T-helper 17 cell (primary cell): ENCODE data around the gene KDM4B. TPM values are rescaled to one million over a fixed set of nuclear protein-coding genes. Genes with fewer than 3 reads are reported as not detected.

Experiments used
- ATAC-seq: fragments of 150-1000 bp; cut with Tn5 transposase; 2 replicates; pipeline ENCODE4 v1.10.0; 2021; ENCODE audit warnings: mild to moderate bottlenecking, moderate library complexity
- DNase-seq, 3 donors: peaks; one replicate each; pipeline versions ENCODE4 v3.0.0 to v3.0.0-alpha.2; 2020 to 2021
- H3K9me3 ChIP-seq: one replicate; pipeline ENCODE4 v1.7.0; 2013; ENCODE audit warnings: low read length, mild to moderate bottlenecking; ENCODE audit not compliant: control insufficient read depth, poor library complexity, severe bottlenecking
- H3K27ac Mint-ChIP-seq: one replicate; pipeline ENCODE4 v1.8.0; 2022; ENCODE audit warnings: mild to moderate bottlenecking, moderate library complexity, mixed read lengths
- H3K27me3 Mint-ChIP-seq: one replicate; pipeline ENCODE4 v1.8.0; 2022; ENCODE audit warnings: mixed read lengths
- H3K36me3 Mint-ChIP-seq: one replicate; pipeline ENCODE4 v1.8.0; 2022; ENCODE audit warnings: low read depth, mixed read lengths
- H3K4me1 Mint-ChIP-seq: one replicate; pipeline ENCODE4 v1.8.0; 2022; ENCODE audit warnings: mild to moderate bottlenecking, mixed read lengths
- H3K4me3 Mint-ChIP-seq: one replicate; pipeline ENCODE4 v1.8.0; 2022; ENCODE audit warnings: mild to moderate bottlenecking, moderate library complexity, mixed read lengths
- total RNA-seq, 4 donors: library from RNA in 2 of 4; stranded (reverse) in 2 of 4; gene quantifications; one replicate each; pipeline ENCODE4 v1.2.3 and lab custom pipeline; 2022 to 2026

The KDM4B gene
- total RNA-seq, 2 donors from 2014 or later = 37.6 to 42.2 TPM

DNA sequence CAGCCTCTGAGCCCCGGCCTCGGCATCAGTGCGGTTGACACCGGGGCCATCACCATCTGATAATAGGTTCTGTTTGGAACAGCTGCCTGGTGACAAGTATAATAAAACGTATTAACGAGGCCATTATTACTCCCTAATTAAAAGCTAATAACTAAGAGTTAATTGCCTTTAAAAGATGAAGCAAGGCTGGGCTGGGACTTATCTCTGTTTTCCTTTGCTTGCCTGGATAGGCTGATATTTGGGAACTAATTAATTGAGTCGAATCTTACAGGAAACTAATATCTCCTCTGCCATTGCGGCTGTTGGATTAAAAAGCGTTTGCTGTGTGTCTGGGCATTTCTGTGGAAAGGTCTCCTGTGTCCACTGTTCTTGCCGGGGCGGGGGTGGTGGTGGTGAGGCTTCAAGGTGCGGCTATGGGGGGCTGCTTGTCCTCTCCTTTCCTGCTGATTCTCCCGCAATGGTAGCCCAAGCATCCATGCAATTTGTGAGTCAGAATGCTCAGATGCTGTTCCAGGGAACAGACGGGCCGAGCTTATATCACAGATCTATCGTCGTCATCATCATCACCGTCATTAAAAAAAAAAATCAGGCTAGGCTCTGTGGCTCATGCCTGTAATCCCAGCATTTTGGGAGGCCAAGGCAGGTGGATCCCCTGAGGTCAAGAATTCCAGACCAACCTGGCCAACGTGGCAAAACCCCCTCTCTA lies 209.0 kb downstream of the KDM4B start:
- no peak overlapping the region for H3K4me3 Mint-ChIP-seq

DNA sequence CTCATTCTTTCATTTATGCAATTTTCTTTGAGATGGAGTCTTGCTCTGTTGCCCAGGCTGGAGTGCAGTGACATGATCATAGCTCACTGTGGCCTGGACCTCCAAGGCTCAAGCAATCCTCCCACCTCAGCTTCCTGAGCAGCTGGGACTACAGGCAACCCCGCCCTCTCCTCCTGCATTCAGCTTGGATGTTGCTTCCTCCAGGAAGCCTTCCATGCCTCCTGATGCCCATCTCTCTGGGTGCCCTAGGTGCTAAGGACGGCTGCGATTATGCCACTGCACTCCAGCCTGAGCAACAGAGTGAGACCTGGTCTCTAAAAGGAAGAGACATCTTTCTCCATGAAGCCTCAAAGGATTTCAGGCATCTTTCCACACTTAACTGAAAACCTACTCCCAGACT lies 209.9 kb downstream of the KDM4B start:
- Mint-ChIP-seq H3K27ac (no peak overlapping the region), H3K4me3 (no peak overlapping the region), H3K36me3 (no peaks in the 10 kb centered on the region), H3K4me1 (no peaks in the 10 kb centered on the region), H3K27me3 (peaks cover 14% of the 10 kb centered on the region)
- H3K9me3 ChIP-seq = no peaks in the 10 kb centered on the region
- ATAC-seq (no peak), DNase-seq (no peak)

More for the DNA sequence above, 209.0 kb downstream of the KDM4B start:
- Mint-ChIP-seq H3K36me3 (no peaks in the 10 kb centered on the region), H3K27me3 (peaks cover 14% of the 10 kb centered on the region), H3K4me1 (no peaks in the 10 kb centered on the region), H3K27ac (no peak overlapping the region)
- no peak for DNase-seq
- no peak for ATAC-seq
- H3K9me3 ChIP-seq = no peaks in the 10 kb centered on the region

DNA sequence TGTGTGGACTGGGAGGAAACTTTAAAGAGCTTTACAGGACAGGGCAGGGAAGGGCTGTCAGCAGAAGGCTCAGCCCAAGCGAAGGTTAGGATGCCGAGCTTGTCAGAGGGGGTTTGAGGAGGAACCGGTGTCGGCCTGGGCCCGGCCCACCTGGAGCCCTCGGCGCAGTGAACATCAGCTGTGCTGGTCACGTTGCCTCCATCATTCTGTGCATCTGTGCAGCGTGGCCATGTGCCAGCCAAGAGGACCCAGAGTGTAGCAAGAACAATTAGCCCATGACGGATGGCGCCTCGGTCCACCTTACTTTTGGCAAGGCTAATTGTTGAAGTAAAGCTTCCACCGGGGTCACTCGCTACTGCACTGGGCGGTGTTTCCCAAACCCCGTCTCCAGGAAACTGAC lies 210.3 kb downstream of the KDM4B start:
- DNase-seq = no peak
- no peaks in the 10 kb centered on the region for H3K9me3 ChIP-seq
- peaks cover 14% of the 10 kb centered on the region for H3K27me3 Mint-ChIP-seq
- ATAC-seq = no peak
- no peaks in the 10 kb centered on the region for H3K4me1 Mint-ChIP-seq
- no peak overlapping the region for H3K27ac Mint-ChIP-seq
- H3K36me3 Mint-ChIP-seq = no peaks in the 10 kb centered on the region
- no peak overlapping the region for H3K4me3 Mint-ChIP-seq

DNA sequence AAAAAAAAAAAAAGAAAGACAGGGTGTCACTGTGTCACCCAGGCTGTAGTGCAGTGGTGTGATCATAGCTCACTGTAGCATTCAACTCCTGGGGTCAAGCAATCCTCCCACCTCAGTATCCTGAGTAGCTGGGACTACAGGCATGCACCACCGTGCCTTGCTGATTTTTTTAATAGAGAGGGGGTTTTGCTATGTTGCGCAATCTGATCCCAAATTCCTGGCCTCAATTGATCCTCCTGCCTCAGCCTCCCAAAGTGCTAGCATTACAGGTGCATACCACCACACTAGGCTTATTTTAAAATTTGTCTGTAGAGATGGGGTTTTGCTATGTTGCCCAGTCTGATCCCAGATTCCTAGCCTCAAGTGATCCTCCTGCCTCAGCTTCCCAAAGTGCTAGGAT lies 212.4 kb downstream of the KDM4B start:
- H3K9me3 ChIP-seq = no peaks in the 10 kb centered on the region
- Mint-ChIP-seq H3K4me3 (no peak overlapping the region), H3K36me3 (no peaks in the 10 kb centered on the region), H3K4me1 (no peaks in the 10 kb centered on the region), H3K27me3 (peaks cover 14% of the 10 kb centered on the region), H3K27ac (no peak overlapping the region)
- DNase-seq (no peak), ATAC-seq (no peak)

DNA sequence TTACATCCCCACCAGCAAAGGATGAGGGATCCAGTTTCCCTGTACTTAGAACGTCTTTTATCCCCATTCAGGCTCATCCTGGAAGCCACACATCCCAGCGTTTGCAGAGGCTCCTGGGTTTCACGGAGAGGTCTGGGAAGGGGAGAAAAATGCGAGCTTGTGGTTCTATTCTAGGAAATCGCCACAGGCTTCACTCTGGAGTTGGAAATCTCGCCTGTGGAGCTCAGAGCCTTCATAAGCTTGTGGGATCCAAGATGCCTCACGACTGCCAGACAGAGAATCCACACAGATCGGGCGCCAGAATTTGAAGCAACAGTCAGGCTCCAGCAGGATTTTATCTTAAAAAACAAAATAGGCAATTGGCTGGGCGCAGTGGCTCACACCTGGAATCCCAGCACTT lies 213.8 kb downstream of the KDM4B start:
- H3K36me3 Mint-ChIP-seq = no peaks in the 10 kb centered on the region
- DNase-seq (no peak), ATAC-seq (no peak)
- no peak overlapping the region for H3K27ac Mint-ChIP-seq
- no peaks in the 10 kb centered on the region for H3K9me3 ChIP-seq
- H3K4me3 Mint-ChIP-seq = no peak overlapping the region
- no peaks in the 10 kb centered on the region for H3K4me1 Mint-ChIP-seq
- H3K27me3 Mint-ChIP-seq = peaks cover 10% of the 10 kb centered on the region

DNA sequence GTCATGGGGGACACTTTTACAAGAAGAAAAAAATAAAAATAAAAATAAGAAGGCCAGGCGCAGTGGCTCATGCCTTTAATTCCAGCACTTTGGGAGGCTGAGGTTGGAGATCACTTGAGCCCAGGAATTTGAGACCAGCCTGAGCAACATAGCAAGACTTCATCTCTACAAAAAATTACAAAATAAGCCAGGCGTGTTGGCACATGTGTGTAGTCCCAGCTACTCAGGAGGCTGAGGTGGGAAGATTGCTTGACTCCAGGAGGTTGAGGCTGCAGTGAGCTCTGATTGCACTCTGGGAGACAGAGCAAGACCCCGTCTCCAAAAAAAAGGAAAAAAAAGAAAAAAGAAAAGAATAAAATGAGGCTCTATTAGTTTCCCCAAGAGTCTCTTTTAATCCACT lies 214.7 kb downstream of the KDM4B start:
- no peaks in the 10 kb centered on the region for H3K4me1 Mint-ChIP-seq
- no peaks in the 10 kb centered on the region for H3K9me3 ChIP-seq
- ATAC-seq (no peak), DNase-seq (no peak)
- H3K27ac Mint-ChIP-seq = no peak overlapping the region
- no peak overlapping the region for H3K4me3 Mint-ChIP-seq
- H3K36me3 Mint-ChIP-seq = no peaks in the 10 kb centered on the region
- H3K27me3 Mint-ChIP-seq = peaks cover 10% of the 10 kb centered on the region

DNA sequence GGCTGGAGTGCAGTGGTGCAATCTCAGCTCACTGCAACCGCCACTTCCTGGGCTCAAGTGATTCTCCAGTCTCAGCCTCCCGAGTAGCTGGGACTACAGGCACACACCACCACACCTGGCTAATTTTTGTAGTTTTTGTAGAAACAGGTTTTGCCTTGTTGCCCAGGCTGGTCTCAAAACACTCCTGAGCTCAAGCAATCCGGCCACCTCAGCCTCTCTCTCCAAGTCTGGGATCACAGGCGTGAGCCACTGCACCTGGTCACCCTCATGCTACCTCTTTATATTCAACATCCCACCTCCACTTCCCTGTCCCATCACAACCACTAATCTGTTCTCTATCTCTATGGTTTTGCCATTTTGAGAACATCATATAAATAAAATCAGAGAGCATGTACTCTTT lies 216.0 kb downstream of the KDM4B start:
- no peaks in the 10 kb centered on the region for H3K9me3 ChIP-seq
- DNase-seq (no peak), ATAC-seq (no peak)
- no peak overlapping the region for H3K4me3 Mint-ChIP-seq
- H3K36me3 Mint-ChIP-seq = no peaks in the 10 kb centered on the region
- peaks cover 10% of the 10 kb centered on the region for H3K27me3 Mint-ChIP-seq
- H3K4me1 Mint-ChIP-seq = peaks cover 2% of the 10 kb centered on the region
- H3K27ac Mint-ChIP-seq = no peak overlapping the region

DNA sequence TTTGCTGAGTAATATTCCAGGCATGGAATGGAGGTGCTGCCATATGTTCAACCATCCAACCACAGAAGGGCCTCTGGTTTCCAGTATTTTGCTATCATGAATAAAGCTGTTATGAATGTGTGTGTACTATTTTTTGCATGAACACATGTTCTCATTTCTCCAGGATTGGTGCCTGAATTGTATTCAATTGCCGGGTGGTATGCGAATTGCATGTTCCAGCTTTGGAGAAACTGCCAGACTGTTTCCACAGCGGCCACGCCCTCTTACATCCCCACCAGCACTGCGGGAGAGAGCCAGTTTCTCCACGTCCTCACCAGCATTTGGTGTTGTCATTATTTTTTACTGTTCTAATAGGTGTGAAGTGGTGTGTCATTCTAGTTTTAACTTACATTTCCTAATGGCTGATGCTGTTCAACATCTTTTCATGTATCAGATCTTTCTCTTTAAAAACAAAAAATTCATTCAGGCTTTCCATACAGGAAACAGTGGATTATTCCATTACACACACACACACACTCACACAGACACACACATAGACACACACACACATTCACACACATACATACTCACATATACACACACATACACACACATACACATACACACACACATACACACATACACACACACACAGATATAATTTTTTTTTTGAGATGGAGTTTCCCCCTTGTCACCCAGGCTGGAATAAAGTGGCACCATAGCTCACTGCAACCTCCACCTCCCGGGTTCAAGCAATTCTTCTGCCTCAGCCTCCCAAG lies 217.6 kb downstream of the KDM4B start:
- ATAC-seq (no peak), DNase-seq (no peak)
- Mint-ChIP-seq H3K36me3 (no peaks in the 10 kb centered on the region), H3K4me3 (no peak overlapping the region), H3K27me3 (peaks cover 9% of the 10 kb centered on the region), H3K27ac (no peak overlapping the region), H3K4me1 (peaks cover 4% of the 10 kb centered on the region)
- no peaks in the 10 kb centered on the region for H3K9me3 ChIP-seq

DNA sequence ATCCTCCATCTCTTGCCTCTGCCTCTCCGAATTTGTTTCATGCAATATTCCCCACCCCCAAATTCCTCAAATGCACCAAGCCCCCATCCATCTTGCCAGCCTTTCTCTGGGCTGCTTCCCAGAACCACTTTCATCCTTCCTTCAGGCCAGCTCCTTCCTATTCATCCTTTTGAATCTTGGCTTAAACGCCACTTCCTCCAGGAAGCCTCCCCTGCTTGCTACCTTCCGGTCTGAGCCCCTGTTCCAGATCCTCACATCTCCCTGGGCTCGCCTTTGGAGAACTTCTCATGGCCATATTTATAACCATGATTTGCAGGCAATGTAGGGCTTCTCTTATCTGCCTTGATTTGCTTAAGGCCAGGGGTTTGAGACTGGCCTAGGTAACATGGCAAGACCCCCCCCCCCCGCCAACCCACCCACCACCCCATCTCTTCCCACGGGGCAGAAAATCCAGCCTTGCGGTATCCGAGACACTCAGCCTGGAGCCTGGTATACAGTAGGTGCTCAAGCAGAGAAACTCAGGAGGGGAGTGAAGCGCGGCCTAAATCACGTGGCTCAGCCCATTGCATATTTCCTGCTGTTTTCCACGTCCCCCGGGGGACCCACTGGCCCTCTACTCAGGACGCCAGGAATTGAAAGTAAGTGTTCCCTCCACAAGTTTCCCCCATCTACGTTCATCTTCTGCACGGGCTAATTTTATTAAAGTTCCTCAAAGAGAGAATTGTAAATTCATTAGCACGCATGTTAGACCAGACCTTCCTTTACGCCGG lies 219.8 kb downstream of the KDM4B start:
- DNase-seq (no peak), ATAC-seq (no peak)
- no peak overlapping the region for H3K27ac Mint-ChIP-seq

DNA sequence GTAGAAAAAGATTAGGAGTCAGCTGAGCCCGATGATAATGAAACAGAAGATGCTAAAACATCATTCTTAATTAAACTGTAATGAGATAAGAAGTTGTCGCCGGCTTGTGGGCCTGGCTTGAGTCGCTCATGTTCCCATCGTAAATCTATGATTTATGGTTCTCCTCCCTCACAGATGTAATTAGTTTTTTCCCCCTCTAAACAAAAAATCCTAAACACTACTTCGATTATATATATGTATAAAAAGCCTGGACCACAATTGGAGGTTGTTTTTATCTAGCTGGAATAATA lies 220.3 kb downstream of the KDM4B start:
- Mint-ChIP-seq H3K27me3 (no peaks in the 10 kb centered on the region), H3K4me1 (peaks cover 4% of the 10 kb centered on the region), H3K27ac (no peak overlapping the region), H3K4me3 (no peak overlapping the region), H3K36me3 (no peaks in the 10 kb centered on the region)
- DNase-seq (no peak), ATAC-seq (no peak)
- H3K9me3 ChIP-seq = no peaks in the 10 kb centered on the region

More for the DNA sequence above, 219.8 kb downstream of the KDM4B start:
- H3K4me3 Mint-ChIP-seq = no peak overlapping the region
- H3K9me3 ChIP-seq = no peaks in the 10 kb centered on the region
- H3K36me3 Mint-ChIP-seq = no peaks in the 10 kb centered on the region
- H3K27me3 Mint-ChIP-seq = no peaks in the 10 kb centered on the region
- H3K4me1 Mint-ChIP-seq = peaks cover 4% of the 10 kb centered on the region

DNA sequence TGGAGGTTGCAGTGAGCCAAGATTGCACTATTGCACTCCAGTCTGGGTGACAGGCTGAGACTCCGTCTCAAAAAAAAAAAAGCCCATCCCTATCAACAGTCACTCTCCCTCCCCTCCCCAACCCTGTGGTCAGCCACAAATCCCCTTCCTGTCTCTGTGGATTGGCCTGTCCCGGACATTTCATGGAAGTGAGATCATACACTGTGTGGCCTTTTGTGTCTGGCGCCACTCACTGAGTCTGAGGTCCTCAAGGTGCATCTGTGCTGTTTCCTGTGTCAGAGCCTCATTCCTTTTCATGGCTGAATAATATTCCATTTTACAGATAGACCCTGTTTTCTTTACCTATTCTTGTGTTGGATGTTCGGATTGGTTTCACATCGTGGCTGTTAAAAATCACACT lies 222.2 kb downstream of the KDM4B start:
- H3K27ac Mint-ChIP-seq = no peak overlapping the region
- no peak for DNase-seq
- no peaks in the 10 kb centered on the region for H3K27me3 Mint-ChIP-seq
- ATAC-seq = no peak
- peaks cover 4% of the 10 kb centered on the region for H3K4me1 Mint-ChIP-seq
- no peaks in the 10 kb centered on the region for H3K9me3 ChIP-seq
- no peak overlapping the region for H3K4me3 Mint-ChIP-seq
- H3K36me3 Mint-ChIP-seq = no peaks in the 10 kb centered on the region

DNA sequence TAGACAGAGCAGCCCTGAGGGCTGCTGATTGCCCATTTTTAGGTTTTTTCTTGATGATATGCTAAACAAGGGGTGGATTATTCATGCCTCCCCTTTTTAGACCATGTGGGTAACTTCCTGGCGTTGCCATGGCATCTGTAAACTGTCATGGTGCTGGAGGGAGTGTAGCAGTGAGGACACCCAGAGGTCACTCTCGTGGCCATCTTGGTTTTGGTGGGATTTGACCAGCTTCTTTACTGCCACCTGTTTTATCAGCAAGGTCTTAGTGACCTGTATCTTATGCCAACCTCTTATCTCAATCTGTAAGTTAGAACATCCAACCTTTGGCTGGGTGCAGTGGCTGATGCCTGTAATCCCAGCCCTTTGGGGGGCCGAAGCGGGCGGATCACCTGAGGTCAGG lies 223.7 kb downstream of the KDM4B start:
- no peak for ATAC-seq
- no peak overlapping the region for H3K4me3 Mint-ChIP-seq

DNA sequence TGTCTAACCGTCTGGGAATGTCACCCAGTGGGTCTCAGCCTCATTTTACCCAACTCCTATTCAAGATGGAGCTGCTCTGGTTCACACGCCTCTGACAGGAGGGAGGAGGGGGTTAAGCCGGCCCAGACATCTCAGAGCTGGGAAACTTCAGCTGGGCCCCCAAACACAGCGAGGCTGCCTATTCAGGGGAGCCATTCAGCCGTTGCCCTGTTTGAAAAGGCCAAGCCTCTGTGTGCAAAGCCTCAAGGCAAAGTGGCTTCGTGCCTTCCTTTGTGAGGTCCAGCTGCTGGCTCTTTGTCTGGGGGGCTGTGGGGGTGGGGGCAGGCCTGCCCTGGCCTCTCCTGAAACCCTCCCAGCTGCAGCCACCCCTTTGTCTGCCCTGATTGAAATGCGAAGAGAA lies 224.3 kb downstream of the KDM4B start:
- ATAC-seq (no peak), DNase-seq (no peak)
- Mint-ChIP-seq H3K36me3 (no peaks in the 10 kb centered on the region), H3K27ac (no peak overlapping the region), H3K27me3 (no peaks in the 10 kb centered on the region), H3K4me3 (no peak overlapping the region), H3K4me1 (peaks cover 4% of the 10 kb centered on the region)
- no peaks in the 10 kb centered on the region for H3K9me3 ChIP-seq

More for the DNA sequence above, 223.7 kb downstream of the KDM4B start:
- no peaks in the 10 kb centered on the region for H3K36me3 Mint-ChIP-seq
- H3K9me3 ChIP-seq = no peaks in the 10 kb centered on the region
- H3K4me1 Mint-ChIP-seq = peaks cover 4% of the 10 kb centered on the region
- DNase-seq = no peak
- H3K27me3 Mint-ChIP-seq = no peaks in the 10 kb centered on the region
- no peak overlapping the region for H3K27ac Mint-ChIP-seq
